Stomach smooth muscle (tissue), 2 donors: Measurements from ENCODE around the gene MSI2.

Experiments used
- H3K27ac ChIP-seq: one replicate; pipeline ENCODE4 v1.7.0; 2013; ENCODE audit warnings: mild to moderate bottlenecking, low read length, inconsistent platforms
- H3K27me3 ChIP-seq, 2 donors: one replicate each; pipeline ENCODE4 v1.7.0; 2013; ENCODE audit warnings: low read length in 2 of 2; ENCODE audit not compliant: insufficient read depth in 2 of 2, control insufficient read depth in 1 of 2
- H3K36me3 ChIP-seq, 2 donors: one replicate each; pipeline ENCODE4 v1.7.0; 2013; ENCODE audit warnings: low read length in 2 of 2; ENCODE audit not compliant: control insufficient read depth in 2 of 2, insufficient read depth in 2 of 2
- H3K4me1 ChIP-seq: one replicate; pipeline ENCODE4 v1.7.0; 2013; ENCODE audit warnings: low read length; ENCODE audit not compliant: control insufficient read depth, insufficient read depth
- H3K4me3 ChIP-seq, 2 donors: one replicate each; pipeline ENCODE4 v1.7.0; 2013; ENCODE audit warnings: low read length in 2 of 2
- H3K9ac ChIP-seq, 2 donors: one replicate each; pipeline ENCODE4 v1.7.0; 2013; ENCODE audit warnings: low read length in 2 of 2, mild to moderate bottlenecking in 1 of 2
- H3K9me3 ChIP-seq, 2 donors: one replicate each; pipeline ENCODE4 v1.7.0; 2013; ENCODE audit warnings: low read length in 2 of 2; ENCODE audit not compliant: control insufficient read depth in 2 of 2
- donor health status: healthy.
- donor health status: Pancreatic carcinoma.

MSI2 gene

GRCh38 chr17:57559634-57560318 is 303.5 kb downstream of the MSI2 start:
- H3K4me3 ChIP-seq: no peak overlapping the region
- H3K27ac ChIP-seq: no peak overlapping the region
- no peak overlapping the region for H3K9ac ChIP-seq
- no peaks in the 10 kb centered on the region for H3K9me3 ChIP-seq
- no peaks in the 10 kb centered on the region for H3K36me3 ChIP-seq
- peaks cover 8% of the 10 kb centered on the region for H3K4me1 ChIP-seq
- no peaks in the 10 kb centered on the region for H3K27me3 ChIP-seq

GRCh38 chr17:57560319-57560705 is 304.0 kb downstream of the MSI2 start:
- Histone ChIP-seq H3K9me3 (no peaks in the 10 kb centered on the region), H3K4me3 (no peak overlapping the region), H3K27me3 (no peaks in the 10 kb centered on the region), H3K4me1 (peaks cover 8% of the 10 kb centered on the region), H3K27ac (no peak overlapping the region), H3K9ac (no peak overlapping the region), H3K36me3 (peaks cover 0 to 2% of the 10 kb centered on the region in 2 donors)

GRCh38 chr17:57561072-57561861 is 304.9 kb downstream of the MSI2 start:
- Histone ChIP-seq H3K4me1 (peaks cover 8% of the 10 kb centered on the region), H3K4me3 (no peak overlapping the region), H3K9me3 (no peaks in the 10 kb centered on the region), H3K27me3 (no peaks in the 10 kb centered on the region), H3K27ac (no peak overlapping the region), H3K9ac (no peak overlapping the region), H3K36me3 (peaks cover 0 to 3% of the 10 kb centered on the region in 2 donors)

- Histone ChIP-seq H3K36me3 (peaks cover 0 to 3% of the 10 kb centered on the region in 2 donors), H3K9me3 (no peaks in the 10 kb centered on the region), H3K27me3 (no peaks in the 10 kb centered on the region), H3K4me1 (peaks cover 8% of the 10 kb centered on the region), H3K4me3 (no peak overlapping the region), H3K27ac (no peak overlapping the region), H3K9ac (no peak overlapping the region)
Observed at GRCh38 chr17:57562184-57562698, 305.9 kb downstream of the MSI2 start.

GRCh38 chr17:57563958-57564357 is 307.6 kb downstream of the MSI2 start:
- no peak overlapping the region for H3K9ac ChIP-seq
- no peaks in the 10 kb centered on the region for H3K27me3 ChIP-seq
- peaks cover 0 to 3% of the 10 kb centered on the region in 2 donors for H3K36me3 ChIP-seq
- H3K4me1 ChIP-seq: no peaks in the 10 kb centered on the region
- H3K4me3 ChIP-seq: no peak overlapping the region
- H3K9me3 ChIP-seq: no peaks in the 10 kb centered on the region
- H3K27ac ChIP-seq: no peak overlapping the region

- H3K9me3 ChIP-seq: no peaks in the 10 kb centered on the region
- H3K9ac ChIP-seq: no peak overlapping the region
- no peak overlapping the region for H3K27ac ChIP-seq
- no peaks in the 10 kb centered on the region for H3K27me3 ChIP-seq
- no peak overlapping the region for H3K4me3 ChIP-seq
- H3K36me3 ChIP-seq: peaks cover 0 to 3% of the 10 kb centered on the region in 2 donors
- H3K4me1 ChIP-seq: no peaks in the 10 kb centered on the region
Observed at GRCh38 chr17:57565176-57565575, 308.9 kb downstream of the MSI2 start.

- Histone ChIP-seq H3K4me1 (peaks cover 8% of the 10 kb centered on the region), H3K9ac (no peak overlapping the region), H3K27ac (no peak overlapping the region), H3K4me3 (no peak overlapping the region), H3K27me3 (no peaks in the 10 kb centered on the region), H3K9me3 (no peaks in the 10 kb centered on the region), H3K36me3 (peaks cover 0 to 3% of the 10 kb centered on the region in 2 donors)
Observed at GRCh38 chr17:57566721-57567120, 310.4 kb downstream of the MSI2 start.

GRCh38 chr17:57567251-57567650 is 310.9 kb downstream of the MSI2 start:
- peaks cover 8% of the 10 kb centered on the region for H3K4me1 ChIP-seq
- H3K36me3 ChIP-seq: peaks cover 0 to 3% of the 10 kb centered on the region in 2 donors
- no peak overlapping the region for H3K9ac ChIP-seq
- H3K4me3 ChIP-seq: no peak overlapping the region
- H3K27me3 ChIP-seq: no peaks in the 10 kb centered on the region
- no peak overlapping the region for H3K27ac ChIP-seq
- H3K9me3 ChIP-seq: no peaks in the 10 kb centered on the region

GRCh38 chr17:57568340-57568739 is 312.0 kb downstream of the MSI2 start:
- Histone ChIP-seq H3K9me3 (no peaks in the 10 kb centered on the region), H3K4me3 (no peak overlapping the region), H3K36me3 (peaks cover 0 to 3% of the 10 kb centered on the region in 2 donors), H3K9ac (no peak overlapping the region), H3K27ac (no peak overlapping the region), H3K27me3 (no peaks in the 10 kb centered on the region), H3K4me1 (peaks cover 8% of the 10 kb centered on the region)

- no peaks in the 10 kb centered on the region for H3K27me3 ChIP-seq
- H3K36me3 ChIP-seq: peaks cover 0 to 3% of the 10 kb centered on the region in 2 donors
- no peak overlapping the region for H3K4me3 ChIP-seq
- no peak overlapping the region for H3K9ac ChIP-seq
- H3K9me3 ChIP-seq: no peaks in the 10 kb centered on the region
- no peak overlapping the region for H3K27ac ChIP-seq
- peaks cover 14% of the 10 kb centered on the region for H3K4me1 ChIP-seq
Observed at GRCh38 chr17:57569021-57569420, 312.7 kb downstream of the MSI2 start.

- no peaks in the 10 kb centered on the region for H3K27me3 ChIP-seq
- H3K9me3 ChIP-seq: no peaks in the 10 kb centered on the region
- peaks cover 0 to 3% of the 10 kb centered on the region in 2 donors for H3K36me3 ChIP-seq
- H3K27ac ChIP-seq: no peak overlapping the region
- H3K9ac ChIP-seq: no peak overlapping the region
- peaks cover 19% of the 10 kb centered on the region for H3K4me1 ChIP-seq
- H3K4me3 ChIP-seq: no peak overlapping the region
Observed at GRCh38 chr17:57569853-57570252, 313.5 kb downstream of the MSI2 start.
